ENCODE measurements around the gene SUSD6. TPM values are rescaled to one million over a fixed set of nuclear protein-coding genes. Genes with fewer than 3 reads are reported as not detected.

SUSD6 gene
- total RNA-seq, 1 experiment from 2014 or later, result 3.7 TPM

DNA sequence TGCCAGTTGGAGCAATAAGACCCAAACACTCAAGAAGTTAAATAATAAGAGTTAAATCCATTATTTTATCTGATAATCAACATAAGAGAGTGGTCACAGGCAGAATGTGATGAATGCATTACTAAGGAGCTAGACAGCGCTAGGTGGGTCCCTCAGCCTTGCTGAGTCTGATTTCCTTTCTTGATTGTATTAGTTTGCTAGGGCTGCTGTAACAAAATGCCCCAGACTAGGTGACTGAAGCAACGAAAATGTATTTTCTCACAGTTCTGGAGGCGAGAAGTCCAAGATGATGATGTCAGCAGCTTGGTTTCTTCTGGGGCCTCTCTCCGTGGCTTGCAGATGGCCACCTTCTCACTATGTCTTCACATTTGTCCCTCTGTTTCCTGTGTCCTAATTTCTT is 28.6 kb upstream of the SUSD6 start:
- Histone ChIP-seq H3K56ac (ENCODE audit: insufficient read length, low read depth, low read length) (no peak overlapping the region), H3K23ac (ENCODE audit: insufficient read length, low read depth, low read length) (no peak overlapping the region), H2BK5ac (ENCODE audit: insufficient read length, low read length) (no peak overlapping the region), H3K9ac (ENCODE audit: extremely low read depth, insufficient read length, low read length) (no peak overlapping the region), H3K79me2 (ENCODE audit: insufficient read depth, low read length) (no peaks in the 10 kb centered on the region), H3K4me1 (ENCODE audit: insufficient read depth, low read length) (no peaks in the 10 kb centered on the region), H3K27ac (ENCODE audit: insufficient read length, low read depth, low read length) (no peak overlapping the region), H4K91ac (ENCODE audit: insufficient read length, low read depth, low read length) (no peak overlapping the region), H3K18ac (ENCODE audit: insufficient read length, low read depth, low read length) (no peak overlapping the region), H4K5ac (ENCODE audit: insufficient read length, low read depth, low read length) (no peak overlapping the region), H2BK12ac (ENCODE audit: insufficient read length, low read depth, low read length) (no peak overlapping the region), H2AFZ (ENCODE audit: low read length) (no peak overlapping the region), H2BK120ac (ENCODE audit: low read depth, low read length, poor library complexity, severe bottlenecking) (no peak overlapping the region), H2BK20ac (ENCODE audit: low read depth, low read length, poor library complexity, severe bottlenecking) (no peak overlapping the region), H4K20me1 (ENCODE audit: control insufficient read depth, insufficient read depth, insufficient read length) (no peaks in the 10 kb centered on the region), H3K23me2 (ENCODE audit: insufficient read length, low read depth, low read length, poor library complexity, severe bottlenecking) (no peaks in the 10 kb centered on the region), H3K4me2 (ENCODE audit: insufficient read depth, insufficient read length, low read length) (no peak overlapping the region), H3K79me1 (ENCODE audit: insufficient read depth, low read depth, low read length, poor library complexity, severe bottlenecking) (no peaks in the 10 kb centered on the region), H4K8ac (replicated peaks; ENCODE audit: insufficient read length, low read depth, low read length) (no peak overlapping the region), H2AK5ac (ENCODE audit: insufficient read length, low read length) (no peak overlapping the region), H3K9me3 (ENCODE audit: control insufficient read depth, low read depth, low read length) (no peaks in the 10 kb centered on the region), H3T11ph (ENCODE audit: low read length) (no peak overlapping the region), H3K14ac (ENCODE audit: insufficient read depth, low read length) (no peak overlapping the region), H2BK15ac (ENCODE audit: low read depth, low read length) (no peak overlapping the region), H3K27me3 (ENCODE audit: insufficient read depth, low read length) (no peaks in the 10 kb centered on the region), H3K4ac (ENCODE audit: low read depth, low read length) (no peak overlapping the region)
- Mint-ChIP-seq H3K4me3 (no peak overlapping the region), H3K27me3 (ENCODE audit: low read depth) (no peaks in the 10 kb centered on the region), H3K4me1 (peaks cover 10 to 17% of the 10 kb centered on the region in 2 experiments), H3K9me3 (no peaks in the 10 kb centered on the region; a peak in 1 of 5 replicates), H3K36me3 (ENCODE audit: insufficient read depth in 1 of 3, low read depth in 3 of 3) (no peaks in the 10 kb centered on the region), H3K27ac (no peak overlapping the region)
- TF ChIP-seq CTCF (conservative IDR thresholded peaks at IDR 0.05), result no peak
- DNase-seq, result no peak
- no CpG with 5 or more reads among the region's 4 CpGs for WGBS (ENCODE audit: extremely low coverage, insufficient read length, low lambda C conversion rate)
